GM18526 (cell line): Measurements from ENCODE around the gene ARHGEF12.

ENCODE experiments used
- POLR2A ChIP-seq: IDR thresholded peaks from 3 replicates; pipeline ENCODE4 v1.6.1; 2011; ENCODE audit not compliant: insufficient read length; ENCODE audit errors: extremely low read depth

Gene ARHGEF12

GRCh38 chr11:120335908-120336640 is at the start of gene ARHGEF12:
TSS of gene ARHGEF12 (plus strand) at chr11:120336413. CDS start at chr11:120337244, 831 bp downstream.
- TF ChIP-seq POLR2A, result peak; percentile 73

- no peak for TF ChIP-seq POLR2A
Observed at GRCh38 chr11:120288021-120288420, 48.2 kb upstream of the ARHGEF12 start.

GRCh38 chr11:120289426-120289825 is 46.8 kb upstream of the ARHGEF12 start:
- TF ChIP-seq POLR2A, result no peak

- no peak for TF ChIP-seq POLR2A
Observed at GRCh38 chr11:120290956-120291355, 45.3 kb upstream of the ARHGEF12 start.

- TF ChIP-seq POLR2A, result no peak
Observed at GRCh38 chr11:120293038-120293800, 43.0 kb upstream of the ARHGEF12 start.

GRCh38 chr11:120294096-120294495 is 42.1 kb upstream of the ARHGEF12 start:
- TF ChIP-seq POLR2A, result no peak

- no peak for TF ChIP-seq POLR2A
Observed at GRCh38 chr11:120295099-120295498, 41.1 kb upstream of the ARHGEF12 start.

GRCh38 chr11:120296554-120296953 is 39.7 kb upstream of the ARHGEF12 start:
- TF ChIP-seq POLR2A, result no peak

GRCh38 chr11:120298461-120298860 is 37.8 kb upstream of the ARHGEF12 start:
- TF ChIP-seq POLR2A, result no peak

- TF ChIP-seq POLR2A, result no peak
Observed at GRCh38 chr11:120302001-120302805, 34.0 kb upstream of the ARHGEF12 start.

- TF ChIP-seq POLR2A, result no peak
Observed at GRCh38 chr11:120303004-120303637, 33.1 kb upstream of the ARHGEF12 start.

GRCh38 chr11:120304526-120304925 is 31.7 kb upstream of the ARHGEF12 start:
- TF ChIP-seq POLR2A, result no peak

GRCh38 chr11:120305286-120305685 is 30.9 kb upstream of the ARHGEF12 start:
- no peak for TF ChIP-seq POLR2A

- no peak for TF ChIP-seq POLR2A
Observed at GRCh38 chr11:120306519-120307242, 29.5 kb upstream of the ARHGEF12 start.
